ENCODE measurements around the gene SPC24. TPM values are rescaled to one million over a fixed set of nuclear protein-coding genes. Genes with fewer than 3 reads are reported as not detected.
"Not testable (repeated sequence)": the region's sequence is repeated elsewhere in the genome, so short reads cannot be mapped to it uniquely, and the experiment has no call there.

SPC24 gene
- polyA plus RNA-seq, 1 donor from 2014 or later, result not detected

- peak overlapping the region in 1 of 3 donors; percentile 65 for H3K27ac Mint-ChIP-seq
- peak overlapping the region; percentile 62 to 66 (median 64) for H3K4me3 Mint-ChIP-seq
- no peaks in the 10 kb centered on the region for H3K36me3 Mint-ChIP-seq
- H3K9me3 Mint-ChIP-seq, result no peaks in the 10 kb centered on the region
- H3K4me1 Mint-ChIP-seq, result peaks cover 0 to 5% (median 4%) of the 10 kb centered on the region in 3 donors
- H3K27me3 Mint-ChIP-seq, result peaks cover 27% of the 10 kb centered on the region
Measured at GRCh38 chr19:11196406-11197287, 41.1 kb upstream of the SPC24 start.

DNA sequence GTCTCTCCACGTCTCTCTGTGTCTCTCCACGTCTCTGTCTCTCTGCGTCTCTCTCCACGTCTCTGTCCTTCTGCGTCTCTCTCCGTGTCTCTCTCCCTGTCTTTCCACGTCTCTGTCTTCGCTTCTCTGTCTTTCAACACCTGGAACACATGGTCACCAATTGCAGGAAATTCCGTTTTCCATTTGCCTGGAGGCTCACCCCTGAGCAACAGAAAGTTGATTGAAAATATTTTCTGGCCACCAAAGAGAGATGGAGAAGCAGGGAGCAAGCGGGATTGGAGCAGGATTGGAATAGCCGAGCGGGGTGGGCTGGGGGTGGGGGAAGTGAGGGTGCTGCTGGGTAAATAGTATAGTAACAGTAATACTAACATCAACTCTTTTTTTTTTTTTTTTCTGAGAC lies 40.1 kb upstream of the SPC24 start:
- Mint-ChIP-seq H3K9me3 (no peaks in the 10 kb centered on the region), H3K27ac (no peak overlapping the region), H3K27me3 (peaks cover 27% of the 10 kb centered on the region)

DNA sequence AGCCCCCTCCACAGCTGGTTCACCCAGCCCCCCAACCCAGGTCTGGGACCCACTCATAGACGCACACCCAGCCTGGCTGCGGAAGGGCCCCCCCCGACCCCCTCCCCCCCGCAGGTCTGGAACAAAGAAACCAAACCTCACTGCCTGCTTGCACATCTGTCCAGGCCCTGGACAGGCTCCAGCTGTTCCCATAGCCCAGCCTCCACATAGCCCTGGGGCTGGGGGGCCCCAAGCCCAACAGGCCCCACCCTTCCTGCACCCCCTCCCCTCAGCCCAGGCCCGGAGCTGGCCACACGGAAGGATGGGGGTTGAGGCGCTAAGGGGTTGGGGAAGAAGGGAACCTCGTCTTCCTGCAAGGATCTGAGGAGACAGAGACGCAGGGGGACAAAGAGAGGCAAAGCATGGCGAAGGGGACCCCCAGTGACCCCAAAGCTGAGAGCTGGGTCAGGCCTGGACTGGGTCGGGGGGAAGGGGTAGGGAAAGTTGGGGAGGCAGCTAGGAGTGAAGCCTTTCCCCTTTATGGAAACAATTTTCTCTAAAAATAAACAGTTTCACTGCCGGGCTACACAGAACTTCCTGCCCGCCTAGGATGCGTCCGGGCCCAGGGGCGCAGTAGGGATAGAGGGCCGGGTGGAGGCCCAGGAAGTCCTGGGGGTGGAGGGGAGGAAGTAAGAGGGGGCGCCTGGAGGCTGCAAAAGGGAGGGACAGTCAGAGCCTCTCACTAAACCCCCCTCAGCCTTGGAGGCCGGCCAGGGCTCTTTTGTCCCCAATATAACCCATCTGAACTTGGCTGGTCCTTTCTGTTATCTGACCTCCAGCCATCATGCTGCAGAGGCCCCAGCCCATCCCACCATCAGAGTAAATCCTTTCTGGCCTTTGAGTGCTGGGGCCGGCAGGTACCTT lies 39.3 kb upstream of the SPC24 start:
- H3K27me3 Mint-ChIP-seq, result peaks cover 24% of the 10 kb centered on the region
- peak overlapping the region in 1 of 4 donors; percentile 39 for H3K4me3 Mint-ChIP-seq
- H3K36me3 Mint-ChIP-seq, result no peaks in the 10 kb centered on the region
- H3K27ac Mint-ChIP-seq, result no peak overlapping the region
- peaks cover 0 to 5% (median 4%) of the 10 kb centered on the region in 3 donors for H3K4me1 Mint-ChIP-seq
- no peaks in the 10 kb centered on the region for H3K9me3 Mint-ChIP-seq

More for the DNA sequence above, 40.1 kb upstream of the SPC24 start:
- Mint-ChIP-seq H3K36me3 (no peaks in the 10 kb centered on the region), H3K4me3 (peak overlapping the region in 2 of 4 donors; percentile 62 to 82), H3K4me1 (peaks cover 0 to 5% (median 4%) of the 10 kb centered on the region in 3 donors)

DNA sequence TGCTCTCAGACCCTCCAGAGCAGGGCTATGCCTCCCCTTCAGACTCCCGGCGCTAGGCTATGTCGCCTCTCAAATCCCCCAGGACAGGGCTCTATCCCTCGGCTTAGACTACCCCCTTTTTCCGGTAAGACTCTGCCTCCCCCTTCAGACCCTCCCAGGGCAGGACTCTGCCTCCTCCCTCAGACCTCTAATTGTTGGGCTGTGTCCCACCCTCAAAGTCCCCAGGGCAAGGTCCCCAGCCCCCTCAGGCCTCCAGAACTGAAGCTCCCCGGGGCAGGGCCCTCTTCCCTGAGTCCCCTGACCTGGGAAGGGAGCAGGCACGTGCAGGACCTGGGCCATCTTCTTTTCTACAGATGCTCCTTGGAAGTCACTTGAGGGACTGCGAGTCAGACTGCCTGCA lies 38.6 kb upstream of the SPC24 start:
- Mint-ChIP-seq H3K27ac (no peak overlapping the region), H3K9me3 (no peaks in the 10 kb centered on the region), H3K36me3 (no peaks in the 10 kb centered on the region), H3K27me3 (peaks cover 24% of the 10 kb centered on the region), H3K4me3 (no peak overlapping the region), H3K4me1 (peaks cover 0 to 5% (median 4%) of the 10 kb centered on the region in 3 donors)

DNA sequence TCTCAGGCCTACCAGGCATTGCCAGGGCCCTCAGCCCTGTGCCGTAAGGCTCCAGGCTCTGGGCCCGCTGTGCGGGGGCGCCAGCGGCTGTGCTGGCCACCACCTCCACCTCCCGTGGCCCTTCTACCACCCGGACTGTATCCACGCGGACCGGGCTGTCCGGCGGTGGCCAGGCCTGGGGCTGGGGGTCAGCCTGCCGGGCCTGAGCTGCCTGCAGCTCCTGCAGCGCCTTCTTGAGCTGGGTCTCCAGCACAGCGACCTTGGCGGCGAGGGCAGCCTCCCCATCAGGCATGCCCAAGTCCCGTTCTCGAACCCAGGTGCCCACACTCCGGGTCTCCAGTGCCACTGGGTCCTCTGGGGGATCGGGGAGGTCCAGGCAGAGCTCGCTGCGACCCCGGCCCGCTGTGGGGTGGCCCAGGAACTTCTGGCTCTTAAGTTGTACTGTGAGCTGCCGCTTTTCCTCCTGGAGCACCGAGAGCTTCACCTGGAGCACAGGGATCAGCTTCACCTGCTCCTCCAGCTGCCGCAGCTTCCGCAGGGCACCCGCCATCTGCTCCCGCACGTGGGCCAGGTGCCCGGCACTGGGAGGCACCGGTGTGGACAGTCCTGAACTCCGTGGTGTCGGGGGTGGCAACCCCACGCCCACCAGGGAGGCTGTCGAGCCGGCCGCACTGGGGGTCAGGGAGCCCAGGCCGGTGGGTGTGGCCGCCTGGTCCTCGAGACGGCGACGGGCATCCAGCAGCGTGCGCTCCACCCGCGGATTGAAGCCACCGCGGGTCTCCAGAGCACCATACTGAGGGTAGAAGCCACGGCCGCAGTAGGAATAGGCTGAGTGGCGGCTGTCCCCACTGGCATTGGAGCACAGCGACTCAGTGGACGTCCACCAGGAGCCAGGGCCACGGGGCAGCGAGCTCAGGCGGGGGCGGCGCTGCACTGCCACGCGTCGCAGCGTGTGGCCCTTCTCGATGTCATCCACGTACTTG lies 37.7 kb upstream of the SPC24 start:
- Mint-ChIP-seq H3K9me3 (no peaks in the 10 kb centered on the region), H3K27ac (no peak overlapping the region)

GRCh38 chr19:11191934-11192333 lies 36.4 kb upstream of the SPC24 start:
- Mint-ChIP-seq H3K27ac (no peak overlapping the region), H3K4me3 (no peak overlapping the region), H3K27me3 (peaks cover 22% of the 10 kb centered on the region), H3K9me3 (no peaks in the 10 kb centered on the region), H3K4me1 (peaks cover 0 to 5% (median 2%) of the 10 kb centered on the region in 3 donors), H3K36me3 (no peaks in the 10 kb centered on the region)

More for the DNA sequence above, 37.7 kb upstream of the SPC24 start:
- Mint-ChIP-seq H3K4me1 (peaks cover 0 to 5% (median 4%) of the 10 kb centered on the region in 3 donors), H3K36me3 (no peaks in the 10 kb centered on the region), H3K27me3 (peaks cover 24% of the 10 kb centered on the region), H3K4me3 (no peak overlapping the region)

GRCh38 chr19:11191273-11191755 lies 35.7 kb upstream of the SPC24 start:
- H3K4me3 Mint-ChIP-seq, result peak overlapping the region in 1 of 4 donors; percentile 41
- peaks cover 23% of the 10 kb centered on the region for H3K27me3 Mint-ChIP-seq
- no peaks in the 10 kb centered on the region for H3K9me3 Mint-ChIP-seq
- peaks cover 0 to 6% (median 2%) of the 10 kb centered on the region in 3 donors for H3K4me1 Mint-ChIP-seq
- no peaks in the 10 kb centered on the region for H3K36me3 Mint-ChIP-seq
- peak overlapping the region in 1 of 3 donors; percentile 87 for H3K27ac Mint-ChIP-seq

GRCh38 chr19:11190501-11190900 lies 34.9 kb upstream of the SPC24 start:
- Mint-ChIP-seq H3K27me3 (peaks cover 17% of the 10 kb centered on the region), H3K36me3 (no peaks in the 10 kb centered on the region), H3K27ac (no peak overlapping the region), H3K4me3 (no peak overlapping the region), H3K9me3 (no peaks in the 10 kb centered on the region), H3K4me1 (peaks cover 0 to 5% (median under 1%) of the 10 kb centered on the region in 3 donors)

GRCh38 chr19:11187441-11187840 lies 31.9 kb upstream of the SPC24 start:
- H3K4me3 Mint-ChIP-seq, result no peak overlapping the region
- peaks cover 0 to 5% (median 0%) of the 10 kb centered on the region in 3 donors for H3K4me1 Mint-ChIP-seq
- peaks cover 10% of the 10 kb centered on the region for H3K27me3 Mint-ChIP-seq
- H3K27ac Mint-ChIP-seq, result no peak overlapping the region
- H3K36me3 Mint-ChIP-seq, result no peaks in the 10 kb centered on the region
- peaks cover 4 to 5% (median 4%) of the 10 kb centered on the region in 3 donors for H3K9me3 Mint-ChIP-seq

- Mint-ChIP-seq H3K27ac (no peak overlapping the region), H3K9me3 (peaks cover 4 to 5% (median 4%) of the 10 kb centered on the region in 3 donors), H3K27me3 (peaks cover 24% of the 10 kb centered on the region), H3K4me1 (peaks cover 9 to 15% (median 11%) of the 10 kb centered on the region in 3 donors), H3K4me3 (no peak overlapping the region), H3K36me3 (no peaks in the 10 kb centered on the region)
Measured at GRCh38 chr19:11182994-11183393, 27.4 kb upstream of the SPC24 start.

DNA sequence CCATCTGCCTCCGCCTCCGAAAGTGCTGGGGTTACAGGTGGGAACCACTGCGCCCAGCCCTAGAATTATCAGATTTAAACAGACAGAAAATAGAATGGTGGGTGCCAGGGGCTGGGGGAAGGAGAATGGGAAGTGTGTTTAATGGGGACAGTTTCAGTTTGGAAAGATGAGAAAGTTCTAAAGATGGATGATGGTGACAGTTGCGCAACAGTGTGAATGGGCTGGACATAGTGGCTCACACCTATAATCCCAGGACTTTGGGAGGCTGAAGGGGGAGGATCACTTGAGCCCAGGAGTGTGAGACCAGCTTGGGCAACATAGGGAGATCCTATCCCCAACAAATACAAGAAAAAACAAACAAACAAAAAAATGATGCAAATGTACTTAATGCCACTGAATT lies 25.9 kb upstream of the SPC24 start:
- H3K4me3 Mint-ChIP-seq, result peak overlapping the region in 1 of 4 donors; percentile 63
- H3K4me1 Mint-ChIP-seq, result peaks cover 9 to 15% (median 11%) of the 10 kb centered on the region in 3 donors
- H3K27ac Mint-ChIP-seq, result peak overlapping the region in 1 of 3 donors; percentile 59
- no peaks in the 10 kb centered on the region for H3K36me3 Mint-ChIP-seq
- H3K9me3 Mint-ChIP-seq, result peaks cover 4 to 5% (median 4%) of the 10 kb centered on the region in 3 donors
- peaks cover 23% of the 10 kb centered on the region for H3K27me3 Mint-ChIP-seq

DNA sequence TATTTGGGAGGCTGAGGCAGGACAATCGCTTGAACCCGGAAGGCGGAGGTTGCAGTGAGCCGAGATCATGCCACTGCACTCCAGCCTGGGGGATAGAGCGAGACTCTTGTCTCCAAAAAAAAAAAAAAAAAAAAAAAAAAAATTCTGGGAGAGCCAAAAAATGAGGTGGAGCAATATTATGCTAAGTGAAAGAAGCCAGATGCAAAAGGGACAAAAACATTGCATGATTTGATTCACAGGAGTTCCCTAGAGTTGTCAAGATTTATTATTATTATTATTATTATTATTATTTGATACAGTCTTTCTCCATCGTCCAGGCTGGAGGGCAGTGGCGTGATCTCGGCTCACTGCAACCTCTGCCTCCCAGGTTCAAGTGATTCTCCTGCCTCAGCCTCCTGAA lies 25.4 kb upstream of the SPC24 start:
- H3K4me3 Mint-ChIP-seq, result not testable (repeated sequence)

DNA sequence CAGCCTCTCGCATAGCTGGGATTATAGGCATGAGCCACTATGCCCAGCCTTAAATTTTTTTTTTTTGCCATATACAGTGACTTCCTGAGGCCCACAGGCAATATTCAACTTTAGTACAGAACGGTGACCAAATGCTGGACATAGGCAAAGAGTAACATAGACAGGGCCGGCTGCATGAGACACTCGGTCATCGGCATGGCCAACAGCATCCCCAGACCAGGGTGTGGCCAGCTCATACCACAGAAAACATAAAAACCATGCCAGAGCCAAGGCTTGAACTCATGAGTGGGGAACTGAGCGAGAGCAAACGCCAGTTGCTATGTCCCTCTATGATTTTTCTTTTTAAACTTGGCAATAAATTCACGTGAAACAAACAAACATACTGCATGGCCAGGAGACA lies 24.8 kb upstream of the SPC24 start:
- peak overlapping the region in 3 of 4 donors; percentile 32 to 93 (median 91) for H3K4me3 Mint-ChIP-seq
- H3K4me1 Mint-ChIP-seq, result peaks cover 9 to 12% (median 11%) of the 10 kb centered on the region in 3 donors
- H3K9me3 Mint-ChIP-seq, result peaks cover 4 to 5% (median 4%) of the 10 kb centered on the region in 3 donors
- peak overlapping the region in 1 of 3 donors; percentile 81 for H3K27ac Mint-ChIP-seq
- no peaks in the 10 kb centered on the region for H3K36me3 Mint-ChIP-seq
- peaks cover 22% of the 10 kb centered on the region for H3K27me3 Mint-ChIP-seq

More for the DNA sequence above, 25.4 kb upstream of the SPC24 start:
- Mint-ChIP-seq H3K4me1 (peaks cover 9 to 14% (median 11%) of the 10 kb centered on the region in 3 donors), H3K27ac (peak overlapping the region in 1 of 3 donors; percentile 81), H3K27me3 (peaks cover 22% of the 10 kb centered on the region)
- not testable (repeated sequence) for H3K36me3 Mint-ChIP-seq, H3K9me3 Mint-ChIP-seq
